Type B pancreatic cell (in vitro differentiated cells): ENCODE measurements around the gene MYMX. TPM values are rescaled to one million over a fixed set of nuclear protein-coding genes. Genes with fewer than 3 reads are reported as not detected.

Experiments
- DNase-seq: peaks from one replicate; pipeline ENCODE4 v3.0.0; 2021; ENCODE audit warnings: mixed read lengths; ENCODE audit not compliant: unreplicated experiment; ENCODE audit errors: extremely low spot score
- H3K27ac Mint-ChIP-seq: 2 replicates; pipeline ENCODE4 v1.8.0; 2021; ENCODE audit warnings: mild to moderate bottlenecking, mixed read lengths
- H3K27me3 Mint-ChIP-seq: 2 replicates; pipeline ENCODE4 v1.8.0; 2021; ENCODE audit warnings: mixed read lengths
- H3K36me3 Mint-ChIP-seq: 2 replicates; pipeline ENCODE4 v1.8.0; 2021; ENCODE audit warnings: mixed read lengths
- H3K4me1 Mint-ChIP-seq: one replicate; pipeline ENCODE4 v1.8.0; 2021; ENCODE audit warnings: mixed read lengths; ENCODE audit not compliant: unreplicated experiment
- H3K4me3 Mint-ChIP-seq: 2 replicates; pipeline ENCODE4 v1.8.0; 2021; ENCODE audit warnings: mild to moderate bottlenecking, mixed read lengths
- H3K9me3 Mint-ChIP-seq: 2 replicates; pipeline ENCODE4 v1.8.0; 2021; ENCODE audit warnings: mixed read lengths
- CTCF ChIP-seq: fragments of 200-600 bp; sonication (generic); conservative IDR thresholded peaks from 2 replicates; pipeline ENCODE4 v1.5.0; 2021; ENCODE audit warnings: antibody characterized with exemption, mild to moderate bottlenecking
- total RNA-seq: library from RNA; stranded (reverse); gene quantifications from 2 replicates; pipeline ENCODE4 v1.2.1, GENCODE V29; 2021; ENCODE audit warnings: low replicate concordance

The MYMX gene
- total RNA-seq, 1 donor from 2014 or later, result 0.53 TPM

GRCh38 chr6:44234101-44235025, 17.6 kb downstream of the MYMX start:
- no peak for DNase-seq
- peak; percentile 81 for TF ChIP-seq CTCF
- Mint-ChIP-seq H3K4me1 (peaks cover 38% of the 10 kb centered on the region), H3K36me3 (no peaks in the 10 kb centered on the region), H3K27me3 (no peaks in the 10 kb centered on the region), H3K4me3 (peak overlapping the region; percentile 41), H3K27ac (peak overlapping the region; percentile 34), H3K9me3 (no peaks in the 10 kb centered on the region)

GRCh38 chr6:44235269-44235668, 18.5 kb downstream of the MYMX start:
- Mint-ChIP-seq H3K27me3 (no peaks in the 10 kb centered on the region), H3K4me1 (peaks cover 38% of the 10 kb centered on the region), H3K4me3 (no peak overlapping the region), H3K9me3 (no peaks in the 10 kb centered on the region), H3K27ac (no peak overlapping the region), H3K36me3 (no peaks in the 10 kb centered on the region)
- TF ChIP-seq CTCF, result no peak
- no peak for DNase-seq

GRCh38 chr6:44235891-44236516, 19.3 kb downstream of the MYMX start:
- H3K36me3 Mint-ChIP-seq, result no peaks in the 10 kb centered on the region
- no peak overlapping the region for H3K4me3 Mint-ChIP-seq
- no peak for DNase-seq
- H3K4me1 Mint-ChIP-seq, result peaks cover 32% of the 10 kb centered on the region
- H3K27ac Mint-ChIP-seq, result no peak overlapping the region
- no peaks in the 10 kb centered on the region for H3K9me3 Mint-ChIP-seq
- H3K27me3 Mint-ChIP-seq, result no peaks in the 10 kb centered on the region
- TF ChIP-seq CTCF, result no peak

- H3K9me3 Mint-ChIP-seq, result no peaks in the 10 kb centered on the region
- no peak for TF ChIP-seq CTCF
- no peak for DNase-seq
- peak overlapping the region; percentile 90 for H3K27ac Mint-ChIP-seq
- no peaks in the 10 kb centered on the region for H3K36me3 Mint-ChIP-seq
- H3K4me3 Mint-ChIP-seq, result peak overlapping the region; percentile 89
- no peaks in the 10 kb centered on the region for H3K27me3 Mint-ChIP-seq
- peaks cover 28% of the 10 kb centered on the region for H3K4me1 Mint-ChIP-seq
Measured at GRCh38 chr6:44237021-44237812, 20.5 kb downstream of the MYMX start.

- H3K36me3 Mint-ChIP-seq, result no peaks in the 10 kb centered on the region
- H3K27me3 Mint-ChIP-seq, result no peaks in the 10 kb centered on the region
- peaks cover 28% of the 10 kb centered on the region for H3K4me1 Mint-ChIP-seq
- peak; percentile 99 for TF ChIP-seq CTCF
- H3K4me3 Mint-ChIP-seq, result peak overlapping the region; percentile 89
- H3K9me3 Mint-ChIP-seq, result no peaks in the 10 kb centered on the region
- DNase-seq, result peak; percentile 89
- peak overlapping the region; percentile 90 for H3K27ac Mint-ChIP-seq
Measured at GRCh38 chr6:44237813-44238433, 21.2 kb downstream of the MYMX start.
